ENCODE data around the gene LARP7. TPM values are rescaled to one million over a fixed set of nuclear protein-coding genes. Genes with fewer than 3 reads are reported as not detected.

Gene LARP7
- total and polyA plus RNA-seq, 2 of the 8 experiments (the other 6 are each of a cell fraction or from before 2014, with no cell fraction given): 9.3 to 38.3 TPM

- TF ChIP-seq JUN (IDR thresholded peaks at IDR 0.05; ENCODE audit: low read depth, low read length): no peak
- TF ChIP-seq CHD1 (IDR thresholded peaks at IDR 0.05; ENCODE audit: low read depth, low read length): peak; percentile 88; the same call in 1 of the 2 replicates
- no peak for TF ChIP-seq SAP30 (IDR thresholded peaks at IDR 0.05; ENCODE audit: insufficient read depth, insufficient replicate concordance, low read length)
- no peak for TF ChIP-seq SIX5 (IDR thresholded peaks at IDR 0.05; ENCODE audit: low read depth, low read length)
These were observed 11.5 kb downstream of the LARP7 start (continued) for GRCh38 chr4:112648263-112649054.

Measured in H1 (cell line).